ENCODE data around the gene SHC2.

SHC2 gene, protein sequence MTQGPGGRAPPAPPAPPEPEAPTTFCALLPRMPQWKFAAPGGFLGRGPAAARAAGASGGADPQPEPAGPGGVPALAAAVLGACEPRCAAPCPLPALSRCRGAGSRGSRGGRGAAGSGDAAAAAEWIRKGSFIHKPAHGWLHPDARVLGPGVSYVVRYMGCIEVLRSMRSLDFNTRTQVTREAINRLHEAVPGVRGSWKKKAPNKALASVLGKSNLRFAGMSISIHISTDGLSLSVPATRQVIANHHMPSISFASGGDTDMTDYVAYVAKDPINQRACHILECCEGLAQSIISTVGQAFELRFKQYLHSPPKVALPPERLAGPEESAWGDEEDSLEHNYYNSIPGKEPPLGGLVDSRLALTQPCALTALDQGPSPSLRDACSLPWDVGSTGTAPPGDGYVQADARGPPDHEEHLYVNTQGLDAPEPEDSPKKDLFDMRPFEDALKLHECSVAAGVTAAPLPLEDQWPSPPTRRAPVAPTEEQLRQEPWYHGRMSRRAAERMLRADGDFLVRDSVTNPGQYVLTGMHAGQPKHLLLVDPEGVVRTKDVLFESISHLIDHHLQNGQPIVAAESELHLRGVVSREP

DNA sequence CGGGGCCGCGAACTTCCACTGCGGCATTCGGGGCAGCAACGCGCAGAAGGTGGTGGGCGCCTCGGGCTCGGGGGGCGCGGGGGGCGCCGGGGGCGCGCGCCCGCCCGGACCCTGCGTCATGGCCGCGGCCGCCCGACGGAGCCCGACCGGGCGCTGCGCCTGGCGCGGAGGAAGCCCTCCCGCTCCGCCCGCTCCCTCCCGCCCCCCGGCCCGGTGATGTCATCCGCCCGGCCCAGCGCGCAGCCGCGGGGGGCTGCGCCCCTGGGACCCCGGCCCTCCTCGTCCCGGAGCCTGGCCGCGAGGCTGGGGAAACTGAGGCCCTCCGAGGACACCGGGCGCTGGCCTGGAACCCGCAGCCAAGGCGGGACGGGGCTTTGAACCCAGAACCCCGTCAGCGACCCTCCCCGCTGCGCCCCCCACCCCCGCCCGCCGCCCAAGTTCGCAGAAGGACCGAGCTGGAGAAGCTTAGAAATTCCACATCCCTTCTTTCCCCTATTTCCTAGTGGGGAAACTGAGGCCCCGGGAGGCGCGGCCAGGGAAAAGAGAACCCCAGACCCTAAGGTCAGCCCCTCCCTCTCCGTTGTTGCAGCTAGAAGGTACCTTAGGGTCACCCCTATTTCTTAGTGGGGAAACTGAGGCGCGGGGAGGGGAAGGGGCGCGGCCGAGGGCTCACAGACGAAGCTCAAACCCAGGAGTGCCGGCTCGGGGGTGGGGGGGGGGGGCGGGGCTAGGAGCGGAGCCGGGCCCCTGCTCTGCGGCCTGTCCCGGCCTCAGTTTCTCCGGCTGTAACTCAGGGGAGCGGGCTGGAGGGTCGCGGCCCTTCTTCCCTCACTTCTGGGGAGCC is at the start of gene SHC2:
Gene SHC2 (minus strand): TSS at position 157 of the 844 bp plus-strand sequence. CDS start 37 bp downstream, at position 120.
- no peak for DNase-seq

DNA sequence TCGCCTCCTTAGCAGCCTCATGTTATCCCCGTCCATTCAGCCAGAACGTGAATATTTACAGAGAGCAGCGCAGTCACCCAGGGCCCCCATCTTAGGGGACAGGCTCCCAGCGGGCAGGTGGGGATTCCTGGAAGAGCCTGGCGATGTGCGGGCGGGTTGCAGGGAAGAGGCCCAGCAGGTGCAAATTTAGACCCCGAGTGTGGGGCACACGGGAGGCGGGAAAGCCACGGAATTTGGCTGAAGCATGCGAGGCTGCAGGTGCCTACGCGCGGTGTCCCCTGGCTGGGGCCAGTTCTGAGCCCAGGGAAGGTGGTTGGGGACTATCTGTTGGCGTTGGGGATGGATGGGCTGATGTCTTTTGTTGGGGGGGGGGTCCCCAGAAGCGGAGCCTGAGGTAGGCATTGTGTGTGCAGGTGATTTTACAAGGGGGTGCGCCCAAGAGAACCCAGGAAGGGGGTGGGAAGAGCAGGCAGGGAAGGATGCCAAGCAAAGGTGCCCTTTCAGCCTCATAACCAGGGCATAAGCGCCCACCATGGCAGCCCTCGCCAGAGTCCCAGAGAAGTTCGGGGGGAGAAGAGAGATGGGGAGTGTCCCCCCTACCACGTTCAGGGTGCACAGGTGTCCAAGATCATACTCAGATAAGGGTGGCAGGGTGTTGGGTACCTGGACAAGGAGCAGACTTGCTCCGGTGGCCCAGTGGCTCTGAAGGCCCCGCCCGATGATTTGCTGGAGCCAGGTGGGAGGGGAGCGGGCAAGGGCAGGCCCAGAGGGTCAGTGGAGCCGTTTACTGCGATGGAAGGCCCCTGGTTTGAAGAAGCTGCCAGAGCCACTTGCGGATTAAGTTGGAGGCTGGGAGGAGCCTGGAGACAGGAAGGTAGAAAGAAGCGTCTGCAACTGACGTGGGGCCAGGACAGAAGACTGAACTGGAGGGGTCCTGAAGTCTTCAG is 47.6 kb upstream of the SHC2 start:
- DNase-seq = no peak

DNA sequence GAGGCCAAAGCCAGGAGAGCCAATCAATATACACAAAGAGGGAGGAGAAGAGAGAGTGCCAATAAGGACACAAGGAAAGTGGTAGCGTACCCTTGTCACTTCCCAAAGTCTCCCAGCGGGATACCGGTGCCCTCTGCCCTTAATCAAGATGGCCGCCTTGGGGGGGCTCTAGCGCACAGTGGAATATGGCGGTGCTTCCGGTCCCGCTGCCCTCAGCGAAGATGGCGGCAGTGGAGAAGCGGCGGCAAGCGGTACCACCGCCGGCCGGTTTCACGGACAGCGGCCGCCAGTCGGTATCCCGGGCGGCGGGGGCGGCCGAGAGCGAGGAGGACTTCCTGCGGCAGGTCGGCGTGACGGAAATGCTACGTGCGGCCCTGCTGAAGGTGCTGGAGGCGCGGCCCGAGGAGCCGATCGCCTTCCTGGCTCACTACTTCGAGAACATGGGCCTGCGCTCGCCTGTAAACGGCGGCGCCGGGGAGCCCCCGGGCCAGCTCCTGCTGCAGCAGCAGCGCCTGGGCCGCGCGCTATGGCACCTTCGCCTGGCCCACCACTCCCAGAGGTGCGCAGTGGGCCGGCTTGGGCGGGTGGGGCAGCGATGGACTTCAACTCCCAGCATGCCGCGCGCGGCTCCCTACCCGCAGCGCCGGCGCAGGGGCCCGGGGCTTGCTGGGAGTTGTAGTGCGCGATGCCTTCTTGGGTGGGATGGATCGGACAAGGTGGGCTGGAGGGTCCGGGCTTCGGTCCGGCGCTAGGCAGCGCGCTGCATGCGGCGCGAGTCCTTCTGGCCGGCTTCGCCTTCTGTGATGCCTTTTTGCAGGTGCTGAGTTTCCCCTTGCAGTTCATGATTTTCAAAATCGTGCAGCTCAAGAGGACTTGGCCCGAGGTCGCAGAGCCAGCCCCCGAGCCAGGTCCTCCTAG is 46.7 kb upstream of the SHC2 start, which contains the start of gene TPGS1:
Gene TPGS1 (plus strand): TSS at position 212 of the 918 bp plus-strand sequence. CDS start 10 bp downstream, at position 222.
- peak; percentile 37 for DNase-seq

DNA sequence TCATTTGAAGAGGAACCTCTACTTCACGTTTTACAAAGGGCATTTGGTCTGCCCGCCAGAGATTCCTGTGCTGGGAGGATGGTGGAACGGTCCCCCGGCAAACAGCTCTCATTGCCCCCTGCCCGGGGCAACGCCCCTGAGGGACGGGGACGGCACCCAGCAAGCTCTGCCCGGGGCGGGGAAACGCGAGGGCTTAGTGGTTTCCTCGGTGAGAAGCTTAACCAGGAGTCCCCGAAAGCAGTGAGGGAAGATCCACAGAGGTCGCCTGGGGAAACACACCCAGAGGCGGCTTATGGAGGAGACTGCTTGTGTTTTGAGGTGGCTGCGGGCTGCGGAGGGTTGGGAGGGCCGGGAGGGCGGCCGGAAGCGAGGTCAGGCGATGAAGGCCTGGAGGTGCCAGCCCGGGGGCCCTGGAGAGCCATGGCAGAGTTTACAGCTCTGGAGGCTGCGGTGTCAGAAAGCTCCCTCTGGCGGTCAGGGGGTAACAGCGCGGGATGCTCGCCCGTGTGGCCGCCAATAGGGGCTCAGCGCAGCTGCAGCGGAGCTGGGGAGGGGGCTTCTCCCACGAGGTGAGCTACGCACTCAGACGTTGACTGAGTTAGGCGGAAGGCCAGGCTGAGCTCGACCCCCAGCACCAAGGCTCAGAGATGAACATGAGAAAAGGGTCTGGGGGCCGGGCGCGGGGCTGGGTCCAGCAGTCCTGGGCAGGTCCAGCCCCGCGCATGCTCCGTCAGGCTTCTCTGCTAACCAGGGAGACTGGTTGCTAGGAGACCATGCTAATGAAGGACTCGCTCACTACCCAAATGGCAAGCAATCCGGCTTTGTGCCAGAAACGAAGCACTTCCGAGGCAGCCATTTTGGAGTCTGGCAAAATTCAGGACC is 45.8 kb upstream of the SHC2 start:
- peak; percentile 98 for DNase-seq

DNA sequence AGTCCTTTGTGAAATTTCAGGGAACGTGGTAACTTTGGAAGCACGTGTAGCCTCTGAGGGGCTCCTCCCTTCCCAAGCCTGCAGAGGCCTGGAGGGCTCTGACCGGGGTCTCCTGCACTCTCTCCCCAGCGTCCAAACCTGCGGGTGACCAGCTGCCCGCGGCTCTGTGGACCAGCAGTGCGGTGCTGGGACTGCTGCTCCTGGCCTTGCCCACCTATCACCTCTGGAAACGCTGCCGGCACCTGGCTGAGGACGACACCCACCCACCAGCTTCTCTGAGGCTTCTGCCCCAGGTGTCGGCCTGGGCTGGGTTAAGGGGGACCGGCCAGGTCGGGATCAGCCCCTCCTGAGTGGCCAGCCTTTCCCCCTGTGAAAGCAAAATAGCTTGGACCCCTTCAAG is 43.8 kb upstream of the SHC2 start:
- no peak for DNase-seq

DNA sequence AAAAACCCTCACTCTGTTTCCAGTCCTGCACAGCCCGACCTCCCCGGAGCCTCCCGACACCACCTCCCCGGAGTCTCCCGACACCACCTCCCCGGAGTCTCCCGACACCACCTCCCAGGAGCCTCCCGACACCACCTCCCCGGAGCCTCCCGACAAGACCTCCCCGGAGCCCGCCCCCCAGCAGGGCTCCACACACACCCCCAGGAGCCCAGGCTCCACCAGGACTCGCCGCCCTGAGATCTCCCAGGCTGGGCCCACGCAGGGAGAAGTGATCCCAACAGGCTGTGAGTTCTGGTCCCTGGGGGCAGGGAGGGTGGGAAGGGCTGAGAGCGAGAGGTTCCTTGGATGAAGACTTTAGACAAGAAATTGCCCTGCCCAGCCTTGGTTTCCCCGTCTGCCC is 40.8 kb upstream of the SHC2 start:
- no peak for DNase-seq

DNA sequence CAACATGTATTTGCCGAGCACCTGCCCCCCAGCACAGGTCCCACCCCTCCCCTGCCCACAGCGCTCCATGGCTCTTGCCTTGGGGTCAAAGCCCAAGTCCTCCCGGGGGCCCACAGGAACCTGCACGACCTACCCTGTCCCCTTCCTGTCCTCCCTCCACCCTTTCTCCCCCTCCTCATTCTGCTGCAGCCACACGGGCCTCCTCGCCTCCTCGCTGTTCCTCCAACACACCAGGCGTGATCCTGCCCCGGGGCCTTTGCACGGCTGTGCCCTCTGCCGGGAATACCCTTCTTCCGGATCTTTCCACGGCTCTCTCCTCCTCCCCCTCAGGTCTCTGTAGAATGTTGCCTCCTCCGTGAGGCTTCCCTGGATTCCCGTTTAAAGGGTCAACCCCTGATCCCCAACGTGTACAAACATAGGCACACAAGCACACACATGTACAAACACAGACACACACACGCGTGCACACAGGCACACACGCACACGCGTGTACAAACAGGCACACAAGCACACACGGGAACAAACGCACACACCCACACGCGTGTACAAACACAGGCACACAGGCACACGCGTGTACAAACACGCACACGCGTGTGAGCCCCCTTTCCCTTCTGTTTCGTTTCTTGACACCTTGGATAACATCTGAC is 38.3 kb upstream of the SHC2 start:
- no peak for DNase-seq

DNA sequence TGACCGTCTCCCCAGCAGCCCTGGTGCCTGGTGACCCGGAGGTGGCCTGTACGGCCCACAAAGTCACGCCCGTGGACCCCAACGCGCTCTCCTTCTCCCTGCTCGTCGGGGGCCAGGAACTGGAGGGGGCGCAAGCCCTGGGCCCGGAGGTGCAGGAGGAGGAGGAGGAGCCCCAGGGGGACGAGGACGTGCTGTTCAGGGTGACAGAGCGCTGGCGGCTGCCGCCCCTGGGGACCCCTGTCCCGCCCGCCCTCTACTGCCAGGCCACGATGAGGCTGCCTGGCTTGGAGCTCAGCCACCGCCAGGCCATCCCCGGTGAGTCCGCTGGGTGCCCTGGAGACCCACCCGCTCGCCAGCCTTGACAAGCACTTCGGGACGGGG is 37.7 kb upstream of the SHC2 start:
- DNase-seq = no peak

DNA sequence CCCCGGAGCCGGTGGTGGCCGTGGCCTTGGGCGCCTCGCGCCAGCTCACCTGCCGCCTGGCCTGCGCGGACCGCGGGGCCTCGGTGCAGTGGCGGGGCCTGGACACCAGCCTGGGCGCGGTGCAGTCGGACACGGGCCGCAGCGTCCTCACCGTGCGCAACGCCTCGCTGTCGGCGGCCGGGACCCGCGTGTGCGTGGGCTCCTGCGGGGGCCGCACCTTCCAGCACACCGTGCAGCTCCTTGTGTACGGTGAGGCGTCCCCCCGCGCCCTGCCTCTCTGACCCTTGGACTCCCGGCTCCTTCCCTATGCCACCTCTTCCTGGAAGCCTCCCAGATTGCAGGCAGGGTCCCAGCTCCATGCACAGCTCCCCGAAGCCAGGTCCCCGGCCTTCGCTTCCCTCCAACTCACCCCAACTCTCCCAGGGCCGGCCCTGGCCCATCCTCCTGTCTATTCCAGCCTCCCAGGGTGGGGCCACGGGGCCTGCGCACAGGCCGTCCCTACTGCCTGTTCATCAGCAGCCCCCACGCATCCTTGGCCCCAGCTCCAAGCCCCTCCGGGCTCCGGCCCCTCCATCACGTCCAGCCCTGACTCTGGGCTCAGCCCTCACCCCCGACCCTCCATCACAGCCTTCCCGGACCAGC is 37.2 kb upstream of the SHC2 start:
- DNase-seq = no peak

DNA sequence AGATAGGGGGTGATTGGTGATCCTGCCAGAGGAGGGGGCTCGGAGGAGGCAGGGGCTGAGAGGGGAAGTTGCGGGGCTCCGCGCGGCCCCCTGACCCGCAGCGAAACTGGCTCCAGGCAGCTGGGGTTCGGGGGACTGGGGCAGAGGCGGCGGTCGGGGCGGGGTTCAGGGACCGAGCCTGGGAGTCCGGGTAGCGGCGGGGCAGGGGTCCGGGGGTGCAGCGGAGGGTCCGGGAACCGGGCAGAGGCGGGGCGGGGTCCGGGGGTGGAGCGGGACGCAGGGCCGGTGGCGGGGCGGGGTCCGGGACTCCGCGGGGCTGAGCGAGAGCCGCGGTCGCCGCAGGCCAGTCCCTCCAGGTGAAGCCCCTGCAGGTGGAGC is 36.6 kb upstream of the SHC2 start:
- no peak for DNase-seq

DNA sequence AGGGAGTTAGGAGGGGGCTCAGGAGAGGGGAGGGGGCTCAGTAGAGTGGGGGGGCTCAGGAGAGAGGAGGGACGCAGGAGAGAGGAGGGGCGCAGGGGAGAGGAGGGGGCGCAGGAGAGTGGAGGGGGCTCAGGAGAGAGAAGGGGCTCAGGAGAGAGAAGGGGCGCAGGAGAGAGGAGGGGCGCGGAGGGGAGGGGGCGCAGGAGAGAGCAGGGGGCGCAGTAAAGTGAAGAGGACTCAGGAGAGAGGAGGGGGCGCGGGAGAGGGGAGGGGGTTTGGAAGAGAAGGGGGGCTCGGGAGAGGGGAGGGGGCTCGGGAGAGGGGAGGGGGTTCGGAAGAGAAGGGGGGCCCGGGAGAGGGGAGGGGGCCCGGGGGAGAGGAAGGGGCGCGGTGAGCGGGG is 36.2 kb upstream of the SHC2 start:
- DNase-seq = no peak

DNA sequence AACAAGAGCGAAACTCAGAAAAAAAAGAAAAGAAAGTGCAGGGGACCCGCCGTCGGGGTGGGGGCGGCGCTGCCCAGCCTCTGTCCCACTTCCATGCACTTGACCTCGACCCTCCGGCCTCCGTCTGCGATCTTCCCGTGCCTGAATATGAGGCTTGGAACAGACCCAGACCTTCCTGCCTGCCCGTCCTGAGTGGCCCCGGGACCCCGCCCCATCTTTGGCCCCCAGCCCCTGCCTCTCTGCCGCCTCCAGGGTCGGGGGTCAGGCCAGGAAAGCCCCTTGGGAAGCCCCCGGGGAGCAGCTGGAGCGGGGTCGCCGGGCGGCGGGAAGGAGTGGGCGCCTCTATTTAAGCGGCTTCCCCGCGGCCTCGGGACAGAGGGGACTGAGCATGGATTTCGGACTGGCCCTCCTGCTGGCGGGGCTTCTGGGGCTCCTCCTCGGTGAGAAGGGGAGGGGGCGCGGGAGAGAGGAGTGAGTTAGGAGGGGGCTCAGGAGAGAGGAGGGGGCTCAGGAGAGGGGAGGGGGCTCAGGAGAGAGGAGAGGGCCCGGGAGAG is 35.4 kb upstream of the SHC2 start, which contains the start of gene MADCAM1:
Gene MADCAM1 (plus strand): TSS at position 375 of the 554 bp plus-strand sequence. CDS start 14 bp downstream, at position 389.
- no peak for DNase-seq

DNA sequence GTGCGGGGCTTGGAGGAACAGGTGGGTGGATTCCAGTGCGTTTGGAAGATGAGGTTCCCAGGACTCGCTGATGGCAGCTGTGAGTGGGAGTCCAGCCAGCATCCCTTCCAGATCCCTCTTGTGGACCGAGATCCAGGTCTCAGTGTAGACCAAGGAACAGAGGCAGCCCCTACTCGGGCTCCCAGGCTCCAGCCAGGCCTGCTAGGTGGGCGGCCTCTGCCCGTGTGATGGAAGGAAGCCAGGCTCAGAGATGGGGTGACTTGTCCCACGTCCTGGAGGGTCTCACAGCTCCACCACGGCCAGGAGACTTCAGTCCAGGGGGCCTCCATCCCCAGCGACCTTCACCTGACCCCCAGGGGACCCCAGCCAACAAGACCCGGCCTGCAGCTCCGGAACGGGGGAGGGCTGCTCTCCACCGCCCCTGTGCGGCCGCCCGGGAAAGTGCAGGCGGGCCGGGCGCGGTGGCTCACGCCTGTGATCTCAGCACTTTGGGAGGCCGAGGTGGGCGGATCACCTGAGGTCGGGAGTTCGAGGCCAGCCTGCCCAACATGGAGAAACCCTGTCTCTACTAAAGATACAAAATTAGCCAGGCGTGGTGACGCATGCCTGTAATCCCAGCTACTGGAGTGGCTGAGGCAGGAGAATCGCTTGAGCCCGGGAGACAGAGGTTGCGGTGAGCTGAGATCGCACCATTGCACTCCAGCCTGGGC is 34.7 kb upstream of the SHC2 start:
- DNase-seq = no peak

DNA sequence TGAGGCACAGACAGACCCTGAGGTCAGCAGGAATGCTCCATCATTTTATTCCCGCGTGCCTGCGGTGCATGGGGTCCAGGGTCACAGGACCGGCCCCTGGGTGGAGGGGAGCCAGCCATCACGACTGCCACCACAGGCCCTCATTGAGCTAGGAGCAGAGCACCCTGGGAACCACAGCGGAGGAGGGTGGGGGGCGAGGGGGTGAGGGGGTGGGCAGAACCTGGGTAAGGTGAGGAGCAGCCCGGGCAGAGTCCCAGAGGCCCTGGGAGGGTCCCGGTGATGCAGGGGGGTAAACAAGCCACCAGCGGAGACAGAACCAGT is 34.2 kb upstream of the SHC2 start:
- DNase-seq = no peak

DNA sequence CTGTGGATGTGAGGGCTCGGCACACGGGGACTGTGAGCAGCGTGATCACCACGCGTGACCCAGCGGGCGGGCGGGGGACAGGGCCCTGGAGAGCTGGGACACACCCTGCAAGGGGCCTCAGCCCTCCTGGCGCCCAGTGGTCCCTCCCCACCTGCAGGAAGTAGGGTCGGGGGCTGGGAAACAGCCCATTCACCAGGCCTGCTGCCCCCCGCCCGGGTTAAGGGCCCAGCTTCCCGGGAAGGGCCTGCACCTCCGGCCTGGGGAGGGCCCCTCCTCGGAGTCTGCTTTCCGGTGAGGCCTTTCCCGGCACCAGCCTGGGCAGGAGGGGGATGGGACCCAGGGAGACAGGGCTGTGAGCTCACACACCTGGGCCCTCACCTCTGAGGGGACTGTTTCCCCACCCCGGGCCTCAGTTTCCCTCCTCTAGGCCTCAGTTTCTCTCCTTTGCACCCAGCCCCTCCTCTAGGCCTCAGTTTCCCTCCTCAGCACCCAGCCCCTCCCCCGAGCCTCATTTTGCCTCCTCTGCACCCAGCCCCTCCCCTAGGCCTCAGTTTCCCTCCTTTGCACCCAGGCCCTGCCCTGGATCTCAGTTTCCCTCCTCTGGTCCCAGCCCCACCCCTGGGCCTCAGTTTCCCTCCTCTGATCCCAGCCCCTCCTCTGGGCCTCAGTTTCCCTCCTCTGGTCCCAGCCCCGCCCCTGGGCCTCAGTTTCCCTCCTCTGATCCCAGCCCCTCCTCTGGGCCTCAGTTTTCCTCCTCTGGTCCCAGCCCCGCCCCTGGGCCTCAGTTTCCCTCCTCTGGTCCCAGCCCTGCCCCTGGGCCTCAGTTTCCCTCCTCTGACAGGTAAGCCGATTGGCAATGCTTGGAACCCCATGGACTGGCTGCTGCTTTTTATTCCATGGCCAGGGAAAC is 33.6 kb upstream of the SHC2 start:
- DNase-seq = no peak

DNA sequence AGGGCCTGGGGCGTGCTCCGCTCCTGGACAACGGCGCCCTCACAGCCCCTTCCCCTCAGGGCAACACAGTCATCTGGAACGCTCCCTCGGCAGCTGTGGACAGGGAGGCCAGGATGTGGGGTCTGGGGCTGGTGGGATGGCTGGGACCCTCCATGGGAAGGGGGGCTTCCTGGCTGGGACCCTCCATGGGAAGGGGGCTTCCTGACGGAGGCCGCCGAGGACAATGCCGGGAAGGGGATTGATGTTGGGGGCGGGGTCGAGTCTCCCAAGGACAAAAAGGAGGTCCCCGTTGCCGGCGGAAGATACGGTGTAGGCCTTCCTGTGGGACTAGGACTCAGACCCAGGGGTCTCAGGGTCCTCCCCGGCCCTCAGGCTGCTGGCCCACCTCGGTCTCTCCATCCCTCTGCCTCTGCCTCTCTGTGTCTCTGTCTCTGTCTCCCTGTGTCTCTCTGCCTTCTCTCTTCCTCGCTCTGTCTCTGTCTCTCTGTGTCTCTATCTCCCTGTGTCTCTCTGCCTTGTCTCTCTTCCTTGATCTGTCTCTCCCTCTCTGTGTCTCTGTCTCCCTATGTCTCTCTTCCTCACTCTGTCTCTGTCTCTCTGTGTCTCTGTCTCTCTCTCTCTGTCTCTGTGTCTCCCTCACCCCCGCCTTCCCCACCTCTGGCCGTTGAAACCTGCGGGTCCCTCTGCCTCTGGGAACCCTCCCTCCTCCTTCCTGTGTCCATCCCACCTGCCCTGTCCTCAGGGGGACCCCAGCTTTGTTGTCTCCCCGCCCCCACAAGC is 32.7 kb upstream of the SHC2 start:
- no peak for DNase-seq
